Upper lobe of right lung (tissue), 1 donor: ENCODE measurements around the gene DENND2A. TPM values are rescaled to one million over a fixed set of nuclear protein-coding genes. Genes with fewer than 3 reads are reported as not detected.

ENCODE experiments used
- ATAC-seq: fragments of 200-7000 bp; cut with Tn5 transposase; one replicate; pipeline ENCODE4 v1.9.1; 2020; ENCODE audit warnings: mild to moderate bottlenecking, moderate library complexity
- DNase-seq: peaks from one replicate; pipeline ENCODE4 v3.0.0-alpha.2; 2020
- H3K27ac ChIP-seq: fragments of 200-600 bp; one replicate; pipeline ENCODE4 v1.8.0; 2022
- H3K27me3 ChIP-seq: fragments of 200-600 bp; one replicate; pipeline ENCODE4 v1.8.0; 2022; ENCODE audit warnings: mild to moderate bottlenecking
- H3K36me3 ChIP-seq: fragments of 200-600 bp; one replicate; pipeline ENCODE4 v1.8.0; 2022
- H3K4me1 ChIP-seq: fragments of 200-600 bp; one replicate; pipeline ENCODE4 v1.8.0; 2022
- H3K4me3 ChIP-seq: fragments of 200-600 bp; one replicate; pipeline ENCODE4 v1.8.0; 2022; ENCODE audit warnings: mild to moderate bottlenecking
- H3K9me3 ChIP-seq: fragments of 200-600 bp; one replicate; pipeline ENCODE4 v1.8.0; 2022
- CTCF ChIP-seq: fragments of 200-600 bp; IDR thresholded peaks from one replicate; pipeline ENCODE4 v1.8.0; 2022; ENCODE audit warnings: antibody characterized with exemption
- intact Hi-C: fragments of 100-400 bp; cut with DNase I; formaldehyde crosslinking; loops from one replicate; pipeline ENCODE4 v1.11.0; 2022
- total RNA-seq: library from RNA; stranded (reverse); fragmentation: NEBNext Ultra II Directional; extraction: Animal tissue kit (Norgen Biotek cat#: 25700); gene quantifications from one replicate; pipeline ENCODE4 v1.2.1, GENCODE V29; 2021
- donor health status: DM: no; HTN: yes; CAD: no; lungs with severe emphysema.

DENND2A gene
- total RNA-seq, 1 donor from 2014 or later, result 26.2 TPM

- ATAC-seq (no peak), DNase-seq (no peak)
- Histone ChIP-seq H3K4me3 (no peak overlapping the region), H3K4me1 (peaks cover 10% of the 10 kb centered on the region), H3K27me3 (no peaks in the 10 kb centered on the region), H3K27ac (no peak overlapping the region), H3K36me3 (no peaks in the 10 kb centered on the region), H3K9me3 (no peaks in the 10 kb centered on the region)
- no peak for TF ChIP-seq CTCF
- intact Hi-C loops, result no loop called here
Measured at GRCh38 chr7:140661124-140661523, 20.5 kb upstream of the DENND2A start.

GRCh38 chr7:140659856-140660255 lies 19.2 kb upstream of the DENND2A start:
- peaks cover 14% of the 10 kb centered on the region for H3K4me1 ChIP-seq
- no peak for TF ChIP-seq CTCF
- DNase-seq, result no peak
- no peak overlapping the region for H3K4me3 ChIP-seq
- H3K27me3 ChIP-seq, result no peaks in the 10 kb centered on the region
- H3K27ac ChIP-seq, result no peak overlapping the region
- ATAC-seq, result no peak
- intact Hi-C loops, result no loop called here
- H3K9me3 ChIP-seq, result no peaks in the 10 kb centered on the region
- H3K36me3 ChIP-seq, result no peaks in the 10 kb centered on the region

- TF ChIP-seq CTCF, result no peak
Measured at GRCh38 chr7:140657891-140658290, 17.3 kb upstream of the DENND2A start.

GRCh38 chr7:140656548-140657515 lies 16.2 kb upstream of the DENND2A start:
- Histone ChIP-seq H3K27ac (peak overlapping the region; percentile 73), H3K4me3 (peak overlapping the region; percentile 26), H3K9me3 (no peaks in the 10 kb centered on the region), H3K4me1 (peaks cover 14% of the 10 kb centered on the region), H3K36me3 (no peaks in the 10 kb centered on the region), H3K27me3 (no peaks in the 10 kb centered on the region)
- ATAC-seq (peak; percentile 91), DNase-seq (peak; percentile 74)
- TF ChIP-seq CTCF, result no peak
- intact Hi-C loops, result no loop called here

More at GRCh38 chr7:140657891-140658290, 17.3 kb upstream of the DENND2A start:
- Histone ChIP-seq H3K9me3 (no peaks in the 10 kb centered on the region), H3K27ac (no peak overlapping the region), H3K4me3 (no peak overlapping the region), H3K36me3 (no peaks in the 10 kb centered on the region), H3K4me1 (peaks cover 14% of the 10 kb centered on the region), H3K27me3 (no peaks in the 10 kb centered on the region)
- intact Hi-C loops, result no loop called here
- peak; percentile 30 for DNase-seq
- no peak for ATAC-seq

- intact Hi-C loops, result no loop called here
- DNase-seq (peak; percentile 38), ATAC-seq (no peak)
- Histone ChIP-seq H3K36me3 (no peaks in the 10 kb centered on the region), H3K9me3 (no peaks in the 10 kb centered on the region), H3K4me1 (peaks cover 14% of the 10 kb centered on the region), H3K27ac (peak overlapping the region; percentile 73), H3K4me3 (peak overlapping the region; percentile 26), H3K27me3 (no peaks in the 10 kb centered on the region)
- no peak for TF ChIP-seq CTCF
Measured at GRCh38 chr7:140655511-140656408, 15.1 kb upstream of the DENND2A start.
